HG03342 (cell line): Measurements from ENCODE around the gene ZBTB21.

ENCODE experiments used
- ATAC-seq: cut with Tn5 transposase; IDR thresholded peaks from one replicate; pipeline ENCODE4 v1.9.1; 2021; ENCODE audit warnings: mild to moderate bottlenecking, moderate library complexity; ENCODE audit not compliant: unreplicated experiment

Gene ZBTB21

GRCh38 chr21:42009831-42010506, at the start of gene ZBTB21:
TSS of gene ZBTB21 (minus strand) at chr21:42010360. CDS start at chr21:41994095, 16,265 bp downstream.
- peak; percentile 62 for ATAC-seq

- ATAC-seq: no peak
These were observed 49.6 kb upstream of the ZBTB21 start for GRCh38 chr21:42059721-42060120.

- no peak for ATAC-seq
These were observed 49.0 kb upstream of the ZBTB21 start for GRCh38 chr21:42059141-42059540.

- no peak for ATAC-seq
These were observed 48.5 kb upstream of the ZBTB21 start for GRCh38 chr21:42058631-42059111.

GRCh38 chr21:42057851-42058437, 47.8 kb upstream of the ZBTB21 start:
- ATAC-seq: no peak

GRCh38 chr21:42056996-42057689, 47.0 kb upstream of the ZBTB21 start:
- ATAC-seq: no peak

GRCh38 chr21:42056468-42056867, 46.3 kb upstream of the ZBTB21 start:
- no peak for ATAC-seq

GRCh38 chr21:42055425-42055824, 45.3 kb upstream of the ZBTB21 start:
- no peak for ATAC-seq

- ATAC-seq: no peak
These were observed 41.6 kb upstream of the ZBTB21 start for GRCh38 chr21:42051788-42052187.

GRCh38 chr21:42049578-42050430, 39.6 kb upstream of the ZBTB21 start:
- no peak for ATAC-seq

- ATAC-seq: no peak
These were observed 38.9 kb upstream of the ZBTB21 start for GRCh38 chr21:42048870-42049577.

GRCh38 chr21:42047821-42048613, 37.9 kb upstream of the ZBTB21 start:
- ATAC-seq: no peak

- ATAC-seq: no peak
These were observed 34.8 kb upstream of the ZBTB21 start for GRCh38 chr21:42044871-42045495.

- no peak for ATAC-seq
These were observed 33.8 kb upstream of the ZBTB21 start for GRCh38 chr21:42043961-42044360.

- ATAC-seq: no peak
These were observed 33.2 kb upstream of the ZBTB21 start for GRCh38 chr21:42043201-42043895.

GRCh38 chr21:42042651-42043050, 32.5 kb upstream of the ZBTB21 start:
- ATAC-seq: no peak

- ATAC-seq: no peak
These were observed 31.6 kb upstream of the ZBTB21 start for GRCh38 chr21:42041711-42042110.

- no peak for ATAC-seq
These were observed 31.1 kb upstream of the ZBTB21 start for GRCh38 chr21:42041246-42041645.
